Esophagus squamous epithelium (tissue), 4 donors: Measurements from ENCODE around the gene SORL1.

ENCODE experiments used
- POLR2A ChIP-seq, 4 donors: fragments of 450-650 bp; IDR thresholded peaks; one replicate each; pipeline ENCODE4 v1.6.1; 2017; ENCODE audit warnings: antibody characterized with exemption in 4 of 4, mild to moderate bottlenecking in 4 of 4, moderate library complexity in 3 of 4
- TF ChIP-seq, protein P1 (sequence below), 6 experiments: fragments of 450-650 bp in 4 of 6; fragments of 200-600 bp in 2 of 6; sonication (generic) in 2 of 6; IDR thresholded peaks; one replicate each; pipeline ENCODE4 v1.5.1; 2016 to 2019; ENCODE audit warnings: antibody characterized with exemption in 6 of 6, mild to moderate bottlenecking in 4 of 6, moderate library complexity in 4 of 6

DNA sequence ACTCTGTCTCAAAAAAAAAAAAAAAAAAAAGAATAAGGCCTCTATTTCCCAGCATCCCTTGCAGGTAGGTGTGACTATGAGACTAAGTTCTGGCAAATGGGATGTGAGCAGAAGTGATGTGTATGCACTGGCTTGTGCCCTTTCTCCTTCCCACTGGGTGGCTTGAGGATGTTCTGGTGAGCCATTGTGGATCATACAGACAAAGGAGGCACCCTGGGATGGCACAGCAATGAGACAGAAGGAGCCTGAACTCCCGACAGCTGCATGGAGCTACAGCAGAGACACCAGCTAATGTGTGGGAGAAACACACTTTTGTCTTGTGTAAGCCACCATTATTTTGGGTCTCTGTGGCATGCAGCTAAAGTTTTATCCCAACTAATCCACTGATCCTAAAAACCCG is 10.6 kb upstream of the SORL1 start:
- TF ChIP-seq, protein P1, sequence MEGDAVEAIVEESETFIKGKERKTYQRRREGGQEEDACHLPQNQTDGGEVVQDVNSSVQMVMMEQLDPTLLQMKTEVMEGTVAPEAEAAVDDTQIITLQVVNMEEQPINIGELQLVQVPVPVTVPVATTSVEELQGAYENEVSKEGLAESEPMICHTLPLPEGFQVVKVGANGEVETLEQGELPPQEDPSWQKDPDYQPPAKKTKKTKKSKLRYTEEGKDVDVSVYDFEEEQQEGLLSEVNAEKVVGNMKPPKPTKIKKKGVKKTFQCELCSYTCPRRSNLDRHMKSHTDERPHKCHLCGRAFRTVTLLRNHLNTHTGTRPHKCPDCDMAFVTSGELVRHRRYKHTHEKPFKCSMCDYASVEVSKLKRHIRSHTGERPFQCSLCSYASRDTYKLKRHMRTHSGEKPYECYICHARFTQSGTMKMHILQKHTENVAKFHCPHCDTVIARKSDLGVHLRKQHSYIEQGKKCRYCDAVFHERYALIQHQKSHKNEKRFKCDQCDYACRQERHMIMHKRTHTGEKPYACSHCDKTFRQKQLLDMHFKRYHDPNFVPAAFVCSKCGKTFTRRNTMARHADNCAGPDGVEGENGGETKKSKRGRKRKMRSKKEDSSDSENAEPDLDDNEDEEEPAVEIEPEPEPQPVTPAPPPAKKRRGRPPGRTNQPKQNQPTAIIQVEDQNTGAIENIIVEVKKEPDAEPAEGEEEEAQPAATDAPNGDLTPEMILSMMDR (IDR thresholded peaks at IDR 0.05), result no peak
- no peak for TF ChIP-seq POLR2A (IDR thresholded peaks at IDR 0.05)
